WTC11 (cell line): Measurements from ENCODE around the gene DOK3. TPM values are rescaled to one million over a fixed set of nuclear protein-coding genes. Genes with fewer than 3 reads are reported as not detected.
A peak's percentile ranks its signal among the peaks of the same experiment; 100 is the strongest.

Source experiments
- ATAC-seq: fragments of 200-7000 bp; cut with Tn5 transposase; 2 replicates; pipeline ENCODE4 v1.10.0; 2021; ENCODE audit warnings: mild to moderate bottlenecking, moderate library complexity
- CTCF ChIA-PET: fragments of 300-600 bp; sonication (Branson Sonifier 250); formaldehyde crosslinking; loops from one replicate; lab custom pipeline; 2021; ENCODE audit warnings: antibody characterized with exemption; lab: Charles Lee
- POLR2A ChIA-PET: fragments of 350-600 bp; sonication (Branson Sonifier 250); formaldehyde crosslinking; loops from one replicate; lab custom pipeline; 2021; ENCODE audit warnings: antibody characterized with exemption; lab: Charles Lee
- DNase-seq: peaks from one replicate; pipeline ENCODE4 v3.0.0; 2021; ENCODE audit warnings: low spot score
- H3K27ac Mint-ChIP-seq: 2 replicates; pipeline ENCODE4 v1.8.0; 2021; ENCODE audit warnings: mixed read lengths
- H3K27me3 Mint-ChIP-seq: 2 replicates; pipeline ENCODE4 v1.8.0; 2021; ENCODE audit warnings: low read depth, mild to moderate bottlenecking, moderate library complexity, mixed read lengths
- H3K36me3 Mint-ChIP-seq: 2 replicates; pipeline ENCODE4 v1.8.0; 2021; ENCODE audit warnings: mixed read lengths
- H3K4me1 Mint-ChIP-seq: 2 replicates; pipeline ENCODE4 v1.8.0; 2022; ENCODE audit warnings: mixed read lengths
- H3K4me3 Mint-ChIP-seq: 2 replicates; pipeline ENCODE4 v1.8.0; 2021; ENCODE audit warnings: mild to moderate bottlenecking, moderate library complexity, mixed read lengths
- H3K9me3 Mint-ChIP-seq: 2 replicates; pipeline ENCODE4 v1.8.0; 2021; ENCODE audit warnings: mixed read lengths
- ARID4B ChIP-seq: sonication (generic); formaldehyde crosslinking; IDR thresholded peaks from 2 replicates; pipeline ENCODE4 v1.8.0; 2023; ENCODE audit warnings: missing genetic modification reagents, mild to moderate bottlenecking, borderline replicate concordance
- ATF3 ChIP-seq: sonication (generic); formaldehyde crosslinking; conservative IDR thresholded peaks from 2 replicates; pipeline ENCODE4 v1.8.1; 2022; ENCODE audit warnings: mild to moderate bottlenecking, missing genetic modification reagents
- ATF6 ChIP-seq: sonication (generic); formaldehyde crosslinking; IDR thresholded peaks from 2 replicates; pipeline ENCODE4 v1.8.1; 2023; ENCODE audit warnings: mild to moderate bottlenecking, missing genetic modification reagents
- CREM ChIP-seq: sonication (generic); formaldehyde crosslinking; IDR thresholded peaks from 2 replicates; pipeline ENCODE4 v1.8.1; 2022; ENCODE audit warnings: mild to moderate bottlenecking, missing genetic modification reagents, moderate library complexity
- EMX1 ChIP-seq: fragments of 250-450 bp; sonication (Bioruptor Pico); IDR thresholded peaks from 2 replicates; pipeline ENCODE4 v1.8.0; 2021; ENCODE audit warnings: mild to moderate bottlenecking
- ESRRA ChIP-seq: sonication (generic); formaldehyde crosslinking; IDR thresholded peaks from 2 replicates; pipeline ENCODE4 v1.8.1; 2022; ENCODE audit warnings: mild to moderate bottlenecking, missing genetic modification reagents, borderline replicate concordance
- FOXJ3 ChIP-seq: sonication (generic); formaldehyde crosslinking; IDR thresholded peaks from 2 replicates; pipeline ENCODE4 v1.9.0; 2021; ENCODE audit warnings: missing genetic modification reagents, mild to moderate bottlenecking, borderline replicate concordance
- FOXP1 ChIP-seq: sonication (generic); formaldehyde crosslinking; IDR thresholded peaks from 2 replicates; pipeline ENCODE4 v1.8.0; 2022; ENCODE audit warnings: missing genetic modification reagents, mild to moderate bottlenecking, moderate library complexity, borderline replicate concordance
- FOXP4 ChIP-seq: sonication (generic); formaldehyde crosslinking; IDR thresholded peaks from 2 replicates; pipeline ENCODE4 v1.8.0; 2022; ENCODE audit warnings: mild to moderate bottlenecking, missing genetic modification reagents
- JUN ChIP-seq: sonication (generic); formaldehyde crosslinking; IDR thresholded peaks from 2 replicates; pipeline ENCODE4 v1.8.0; 2023; ENCODE audit warnings: mild to moderate bottlenecking, missing genetic modification reagents
- SMAD3 ChIP-seq: sonication (generic); formaldehyde crosslinking; IDR thresholded peaks from 2 replicates; pipeline ENCODE4 v1.8.0; 2022; ENCODE audit warnings: missing genetic modification reagents, mild to moderate bottlenecking, borderline replicate concordance
- SP1 ChIP-seq: sonication (generic); formaldehyde crosslinking; conservative IDR thresholded peaks from 2 replicates; pipeline ENCODE4 v1.8.1; 2022; ENCODE audit warnings: missing genetic modification reagents
- ZBTB43 ChIP-seq: sonication (generic); formaldehyde crosslinking; IDR thresholded peaks from 2 replicates; pipeline ENCODE4 v1.8.1; 2023; ENCODE audit warnings: mild to moderate bottlenecking, missing genetic modification reagents
- ZNF416 ChIP-seq: fragments of 250-450 bp; sonication (Bioruptor Pico); IDR thresholded peaks from 2 replicates; pipeline ENCODE4 v1.9.0; 2021; ENCODE audit warnings: mild to moderate bottlenecking, inconsistent platforms
- total RNA-seq: library from RNA; stranded (reverse); gene quantifications from 3 replicates; pipeline ENCODE4 v1.2.3, GENCODE V29; 2021
- TF ChIP-seq, protein P1 (sequence below): sonication (generic); formaldehyde crosslinking; IDR thresholded peaks from 2 replicates; pipeline ENCODE4 v1.8.0; 2022; ENCODE audit warnings: mild to moderate bottlenecking, missing genetic modification reagents
- TF ChIP-seq, protein P2 (sequence below): sonication (generic); formaldehyde crosslinking; conservative IDR thresholded peaks from 2 replicates; pipeline ENCODE4 v1.8.1; 2023; ENCODE audit warnings: mild to moderate bottlenecking, low read depth, missing genetic modification reagents, moderate library complexity
- TF ChIP-seq, protein P3 (sequence below): fragments of 250-450 bp; sonication (Bioruptor Pico); conservative IDR thresholded peaks from 2 replicates; pipeline ENCODE4 v1.9.0; 2021; ENCODE audit warnings: mild to moderate bottlenecking

The DOK3 gene
- total RNA-seq, 1 experiment from 2014 or later: 9.9 TPM

GRCh38 chr5:177455036-177455660 lies 54.5 kb downstream of the DOK3 start:
- peak; percentile 45 for ATAC-seq
- Mint-ChIP-seq H3K4me1 (peaks cover 34% of the 10 kb centered on the region), H3K9me3 (no peaks in the 10 kb centered on the region), H3K4me3 (peak overlapping the region; percentile 81), H3K36me3 (peaks cover 11% of the 10 kb centered on the region), H3K27me3 (peaks cover 16% of the 10 kb centered on the region), H3K27ac (no peak overlapping the region)
- DNase-seq: peak; percentile 96
- POLR2A ChIA-PET: interaction anchor here (0.7 to 4.1 kb wide), 23 partner anchors 8 to 145 kb away, joined by 3 to 24 read pairs (median 6); partner anchors contain the start of genes GRK6, LMAN2, PDLIM7 and PRR7
- CTCF ChIA-PET: interaction anchor here (0.6 to 7.2 kb wide), 42 partner anchors 10 to 794 kb away, joined by 3 to 175 read pairs (median 7); partner anchors contain the start of genes GRK6, LMAN2, MXD3 and PDLIM7
- TF ChIP-seq JUN (CRISPR knock-in tag): no peak
- TF ChIP-seq ATF6 (CRISPR knock-in tag): no peak
- TF ChIP-seq SMAD3 (CRISPR knock-in tag): peak; percentile 36; the same call in 1 of the 2 replicates
- TF ChIP-seq ZBTB43 (CRISPR knock-in tag): 0 out of 2 replicates have a peak, but pooled peaks have one; percentile 46
- no peak; the same call in 1 of the 2 replicates for TF ChIP-seq CREM (CRISPR knock-in tag)
- TF ChIP-seq, protein P1, sequence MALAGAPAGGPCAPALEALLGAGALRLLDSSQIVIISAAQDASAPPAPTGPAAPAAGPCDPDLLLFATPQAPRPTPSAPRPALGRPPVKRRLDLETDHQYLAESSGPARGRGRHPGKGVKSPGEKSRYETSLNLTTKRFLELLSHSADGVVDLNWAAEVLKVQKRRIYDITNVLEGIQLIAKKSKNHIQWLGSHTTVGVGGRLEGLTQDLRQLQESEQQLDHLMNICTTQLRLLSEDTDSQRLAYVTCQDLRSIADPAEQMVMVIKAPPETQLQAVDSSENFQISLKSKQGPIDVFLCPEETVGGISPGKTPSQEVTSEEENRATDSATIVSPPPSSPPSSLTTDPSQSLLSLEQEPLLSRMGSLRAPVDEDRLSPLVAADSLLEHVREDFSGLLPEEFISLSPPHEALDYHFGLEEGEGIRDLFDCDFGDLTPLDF (CRISPR knock-in tag): no peak
- TF ChIP-seq EMX1: peak; percentile 94
- TF ChIP-seq SP1: peak; percentile 92
- TF ChIP-seq ESRRA (CRISPR knock-in tag): peak; percentile 59; the same call in 1 of the 2 replicates
- TF ChIP-seq, protein P2, sequence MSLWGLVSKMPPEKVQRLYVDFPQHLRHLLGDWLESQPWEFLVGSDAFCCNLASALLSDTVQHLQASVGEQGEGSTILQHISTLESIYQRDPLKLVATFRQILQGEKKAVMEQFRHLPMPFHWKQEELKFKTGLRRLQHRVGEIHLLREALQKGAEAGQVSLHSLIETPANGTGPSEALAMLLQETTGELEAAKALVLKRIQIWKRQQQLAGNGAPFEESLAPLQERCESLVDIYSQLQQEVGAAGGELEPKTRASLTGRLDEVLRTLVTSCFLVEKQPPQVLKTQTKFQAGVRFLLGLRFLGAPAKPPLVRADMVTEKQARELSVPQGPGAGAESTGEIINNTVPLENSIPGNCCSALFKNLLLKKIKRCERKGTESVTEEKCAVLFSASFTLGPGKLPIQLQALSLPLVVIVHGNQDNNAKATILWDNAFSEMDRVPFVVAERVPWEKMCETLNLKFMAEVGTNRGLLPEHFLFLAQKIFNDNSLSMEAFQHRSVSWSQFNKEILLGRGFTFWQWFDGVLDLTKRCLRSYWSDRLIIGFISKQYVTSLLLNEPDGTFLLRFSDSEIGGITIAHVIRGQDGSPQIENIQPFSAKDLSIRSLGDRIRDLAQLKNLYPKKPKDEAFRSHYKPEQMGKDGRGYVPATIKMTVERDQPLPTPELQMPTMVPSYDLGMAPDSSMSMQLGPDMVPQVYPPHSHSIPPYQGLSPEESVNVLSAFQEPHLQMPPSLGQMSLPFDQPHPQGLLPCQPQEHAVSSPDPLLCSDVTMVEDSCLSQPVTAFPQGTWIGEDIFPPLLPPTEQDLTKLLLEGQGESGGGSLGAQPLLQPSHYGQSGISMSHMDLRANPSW (CRISPR knock-in tag): no peak
- TF ChIP-seq ARID4B: peak; percentile 48; the same call in 1 of the 2 replicates
- TF ChIP-seq FOXJ3 (CRISPR knock-in tag): no peak
- peak; percentile 70 for TF ChIP-seq FOXP4
- TF ChIP-seq ZNF416 (CRISPR knock-in tag): peak; percentile 96
- no peak for TF ChIP-seq ATF3 (CRISPR knock-in tag)
- peak; percentile 95 for TF ChIP-seq FOXP1
- TF ChIP-seq, protein P3, sequence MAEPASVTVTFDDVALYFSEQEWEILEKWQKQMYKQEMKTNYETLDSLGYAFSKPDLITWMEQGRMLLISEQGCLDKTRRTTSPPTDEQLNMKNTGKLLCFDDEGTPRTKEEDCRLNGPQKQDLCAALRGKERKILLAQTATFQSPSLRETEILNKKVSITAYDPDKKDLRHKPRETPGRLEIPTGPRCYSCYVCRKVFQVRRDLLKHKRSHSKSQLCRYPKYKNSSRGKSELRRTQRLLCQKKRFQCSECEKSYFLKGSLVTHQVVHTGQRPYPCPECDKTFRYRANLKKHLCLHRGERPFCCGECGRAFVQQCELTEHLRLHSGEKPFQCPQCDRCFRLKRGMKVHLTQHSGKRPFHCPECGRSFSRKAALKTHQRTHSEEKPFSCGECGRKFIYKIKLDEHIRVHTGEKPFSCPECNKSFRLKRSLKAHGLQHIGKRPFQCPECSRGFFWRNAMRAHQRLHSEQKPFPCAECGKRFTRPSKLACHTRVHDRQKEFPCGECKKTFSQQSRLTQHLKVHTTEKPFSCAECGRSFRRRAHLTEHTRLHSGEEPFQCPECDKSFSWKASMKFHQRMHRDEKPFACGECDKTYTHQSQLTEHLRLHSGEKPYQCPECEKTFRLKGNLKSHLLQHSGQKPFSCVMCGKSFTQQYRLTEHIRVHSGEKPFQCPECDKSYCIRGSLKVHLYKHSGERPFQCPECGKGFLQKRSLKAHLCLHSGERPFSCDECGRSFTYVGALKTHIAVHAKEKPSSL (CRISPR knock-in tag): no peak
